HG02623 (cell line): ENCODE measurements around the gene HIVEP1.

Experiments used
- ATAC-seq: cut with Tn5 transposase; IDR thresholded peaks from one replicate; pipeline ENCODE4 v1.9.1; 2021; ENCODE audit warnings: moderate library complexity; ENCODE audit not compliant: unreplicated experiment

Gene HIVEP1

GRCh38 chr6:12012038-12012557 lies at the start of gene HIVEP1:
Gene HIVEP1, plus strand, starts transcription at chr6:12012312. Its CDS starts 3,317 bp downstream, at chr6:12015629.
- ATAC-seq = no peak

GRCh38 chr6:11963756-11964500 lies 48.2 kb upstream of the HIVEP1 start:
- no peak for ATAC-seq

GRCh38 chr6:11964729-11965335 lies 47.3 kb upstream of the HIVEP1 start:
- no peak for ATAC-seq

GRCh38 chr6:11965499-11965898 lies 46.6 kb upstream of the HIVEP1 start:
- ATAC-seq = no peak

GRCh38 chr6:11968241-11968806 lies 43.8 kb upstream of the HIVEP1 start:
- peak; percentile 66 for ATAC-seq

GRCh38 chr6:11969092-11969491 lies 43.0 kb upstream of the HIVEP1 start:
- no peak for ATAC-seq

- ATAC-seq = no peak
Measured at GRCh38 chr6:11970114-11970513, 42.0 kb upstream of the HIVEP1 start.

- no peak for ATAC-seq
Measured at GRCh38 chr6:11971154-11971553, 41.0 kb upstream of the HIVEP1 start.

GRCh38 chr6:11972270-11972669 lies 39.8 kb upstream of the HIVEP1 start:
- ATAC-seq = no peak

- no peak for ATAC-seq
Measured at GRCh38 chr6:11972806-11973205, 39.3 kb upstream of the HIVEP1 start.

- no peak for ATAC-seq
Measured at GRCh38 chr6:11973238-11973637, 38.9 kb upstream of the HIVEP1 start.

GRCh38 chr6:11974089-11974488 lies 38.0 kb upstream of the HIVEP1 start:
- no peak for ATAC-seq

- ATAC-seq = peak; percentile 82
Measured at GRCh38 chr6:11975353-11975977, 36.6 kb upstream of the HIVEP1 start.

GRCh38 chr6:11976489-11976888 lies 35.6 kb upstream of the HIVEP1 start:
- ATAC-seq = no peak

GRCh38 chr6:11977193-11977592 lies 34.9 kb upstream of the HIVEP1 start:
- no peak for ATAC-seq

- ATAC-seq = no peak
Measured at GRCh38 chr6:11977738-11978137, 34.4 kb upstream of the HIVEP1 start.

- no peak for ATAC-seq
Measured at GRCh38 chr6:11978169-11978987, 33.7 kb upstream of the HIVEP1 start.

- ATAC-seq = no peak
Measured at GRCh38 chr6:11979866-11980265, 32.2 kb upstream of the HIVEP1 start.

GRCh38 chr6:11983306-11983705 lies 28.8 kb upstream of the HIVEP1 start:
- no peak for ATAC-seq

GRCh38 chr6:11987386-11987785 lies 24.7 kb upstream of the HIVEP1 start:
- ATAC-seq = no peak

GRCh38 chr6:11989386-11989785 lies 22.7 kb upstream of the HIVEP1 start:
- no peak for ATAC-seq
